GM12891 (cell line): ENCODE results near the gene SERBP1.

Experiments used
- PAX5 ChIP-seq: IDR thresholded peaks from 2 replicates; pipeline ENCODE4 v1.6.1; 2011; ENCODE audit warnings: low read length, moderate library complexity, mild to moderate bottlenecking; ENCODE audit not compliant: insufficient read depth, severe bottlenecking
- POLR2A ChIP-seq: IDR thresholded peaks from 2 replicates; pipeline ENCODE4 v1.6.1; 2011; ENCODE audit warnings: low read depth, low read length, control low read depth
- POLR2AphosphoS5 ChIP-seq: IDR thresholded peaks from 2 replicates; pipeline ENCODE4 v1.6.1; 2011; ENCODE audit warnings: low read depth, low read length, control low read depth
- TAF1 ChIP-seq: IDR thresholded peaks from 2 replicates; pipeline ENCODE4 v1.6.1; 2011; ENCODE audit warnings: low read depth, low read length, control low read depth

- TF ChIP-seq POLR2A, result no peak
- no peak for TF ChIP-seq TAF1
- TF ChIP-seq PAX5, result no peak
- TF ChIP-seq POLR2AphosphoS5, result no peak
Observed at GRCh38 chr1:67377253-67377652, 52.9 kb downstream of the SERBP1 start.
